Calu3 (cell line): ENCODE measurements around the gene BRPF3. TPM values are rescaled to one million over a fixed set of nuclear protein-coding genes. Genes with fewer than 3 reads are reported as not detected.

ENCODE experiments used
- BruUV-seq: library from RNA; stranded (reverse); fragments of 400-500 nt; replicated peaks from 2 replicates; lab custom pipeline; 2021; lab: Mats Ljungman, UMichigan
- CTCF ChIA-PET: fragments of 300-600 bp; sonication (Branson Sonifier 250); formaldehyde crosslinking; loops from one replicate; lab custom pipeline; 2022; ENCODE audit warnings: antibody characterized with exemption; lab: Charles Lee
- DNase-seq: peaks from one replicate; pipeline ENCODE4 v3.0.0; 2022
- H3K27ac Mint-ChIP-seq: one replicate; pipeline ENCODE4 v1.8.0; 2022; ENCODE audit warnings: mixed read lengths; ENCODE audit not compliant: unreplicated experiment
- H3K27me3 Mint-ChIP-seq: one replicate; pipeline ENCODE4 v1.8.0; 2022; ENCODE audit warnings: mixed read lengths; ENCODE audit not compliant: unreplicated experiment
- H3K36me3 Mint-ChIP-seq: one replicate; pipeline ENCODE4 v1.8.0; 2022; ENCODE audit warnings: mild to moderate bottlenecking, moderate library complexity, mixed read lengths; ENCODE audit not compliant: insufficient read depth, unreplicated experiment
- H3K4me1 Mint-ChIP-seq: one replicate; pipeline ENCODE4 v1.8.0; 2022; ENCODE audit warnings: mild to moderate bottlenecking, low read depth, mixed read lengths; ENCODE audit not compliant: unreplicated experiment
- H3K4me3 Mint-ChIP-seq: one replicate; pipeline ENCODE4 v1.8.0; 2022; ENCODE audit warnings: mild to moderate bottlenecking, low read depth, moderate library complexity, mixed read lengths; ENCODE audit not compliant: unreplicated experiment
- H3K9me3 Mint-ChIP-seq: one replicate; pipeline ENCODE4 v1.8.0; 2022; ENCODE audit warnings: low read depth, mixed read lengths; ENCODE audit not compliant: unreplicated experiment
- CTCF ChIP-seq: fragments of 200-600 bp; IDR thresholded peaks from one replicate; pipeline ENCODE4 v1.8.0; 2022; ENCODE audit warnings: antibody characterized with exemption; ENCODE audit not compliant: unreplicated experiment
- intact Hi-C: fragments of 100-400 bp; cut with micrococcal nuclease; formaldehyde crosslinking; loops from one replicate; pipeline ENCODE4 v1.10.0; 2022; ENCODE audit not compliant: unreplicated experiment
- total RNA-seq: library from RNA; stranded (reverse); gene quantifications from 2 replicates; pipeline ENCODE4 v1.2.3, GENCODE V29; 2022

The BRPF3 gene
- total RNA-seq, 1 experiment from 2014 or later, result 49.1 TPM

- DNase-seq, result no peak
- Mint-ChIP-seq H3K27ac (no peak within 1 kb of the TSS), H3K4me3 (no peak within 1 kb of the TSS), H3K4me1 (peaks cover 7% of the 10 kb centered on the region), H3K36me3 (no peaks in the 10 kb centered on the region), H3K9me3 (no peaks in the 10 kb centered on the region), H3K27me3 (peaks cover 71% of the 10 kb centered on the region)
- CTCF ChIA-PET, result no interaction called here
- TF ChIP-seq CTCF, result no peak
- BruUV-seq, result no TSS peak
- intact Hi-C loops, result no loop called here
Observed at GRCh38 chr6:36269834-36270705, 73.5 kb downstream of the BRPF3 start, which contains the start of gene PNPLA1. Gene PNPLA1 (plus strand): TSS chr6:36270060. CDS start chr6:36270460, 400 bp downstream.

GRCh38 chr6:36272234-36272633 is 75.7 kb downstream of the BRPF3 start:
- TF ChIP-seq CTCF, result no peak
- no peak for DNase-seq
- Mint-ChIP-seq H3K36me3 (no peaks in the 10 kb centered on the region), H3K27me3 (peaks cover 93% of the 10 kb centered on the region), H3K4me3 (no peak overlapping the region), H3K9me3 (no peaks in the 10 kb centered on the region), H3K4me1 (peaks cover under 1% of the 10 kb centered on the region), H3K27ac (no peak overlapping the region)
- no TSS peak for BruUV-seq
- intact Hi-C loops, result no loop called here
- CTCF ChIA-PET, result no interaction called here

GRCh38 chr6:36273067-36273466 is 76.5 kb downstream of the BRPF3 start:
- CTCF ChIA-PET, result no interaction called here
- Mint-ChIP-seq H3K27me3 (peaks cover 100% of the 10 kb centered on the region), H3K4me3 (no peak overlapping the region), H3K27ac (no peak overlapping the region), H3K36me3 (no peaks in the 10 kb centered on the region), H3K9me3 (no peaks in the 10 kb centered on the region), H3K4me1 (no peaks in the 10 kb centered on the region)
- no peak for DNase-seq
- no TSS peak for BruUV-seq
- no peak for TF ChIP-seq CTCF
- intact Hi-C loops, result no loop called here

GRCh38 chr6:36273802-36274514 is 77.4 kb downstream of the BRPF3 start:
- Mint-ChIP-seq H3K4me3 (no peak overlapping the region), H3K27me3 (peaks cover 100% of the 10 kb centered on the region), H3K36me3 (no peaks in the 10 kb centered on the region), H3K9me3 (no peaks in the 10 kb centered on the region), H3K4me1 (no peaks in the 10 kb centered on the region), H3K27ac (no peak overlapping the region)
- intact Hi-C loops, result no loop called here
- CTCF ChIA-PET, result no interaction called here
- no TSS peak for BruUV-seq
- no peak for DNase-seq
- no peak for TF ChIP-seq CTCF
